Ovary (tissue), 9 donors: ENCODE results near the gene DHODH. TPM values are rescaled to one million over a fixed set of nuclear protein-coding genes. Genes with fewer than 3 reads are reported as not detected.

Source experiments
- DNase-seq, 5 donors: peaks; one replicate each; pipeline ENCODE4 v3.0.0-alpha.2; 2019 to 2020
- H3K27ac ChIP-seq, 2 donors: fragments of 200-600 bp; one replicate each; pipeline versions ENCODE4 v1.5.1 to v1.8.0; 2019 to 2022
- H3K27me3 ChIP-seq: fragments of 200-600 bp; one replicate; pipeline ENCODE4 v1.8.0; 2022
- H3K36me3 ChIP-seq: fragments of 200-600 bp; sonication (generic); one replicate; pipeline ENCODE4 v1.5.1; 2019
- H3K4me1 ChIP-seq: one replicate; pipeline ENCODE4 v1.8.1; 2013; ENCODE audit warnings: mild to moderate bottlenecking, moderate library complexity; ENCODE audit not compliant: insufficient read depth
- H3K4me3 ChIP-seq: fragments of 200-600 bp; sonication (generic); one replicate; pipeline ENCODE4 v1.5.1; 2017
- H3K9me3 ChIP-seq, 2 donors: fragments of 200-600 bp in 1 of 2; sonication (generic) in 1 of 2; one replicate each; pipeline versions ENCODE4 v1.5.1 to v1.8.1; 2013 to 2019; ENCODE audit warnings: mild to moderate bottlenecking in 1 of 2, moderate library complexity in 1 of 2
- CTCF ChIP-seq, 3 donors: fragments of 450-650 bp in 2 of 3; fragments of 200-600 bp in 1 of 3; IDR thresholded peaks; one replicate each; pipeline versions ENCODE4 v1.5.1 to v1.8.0; 2016 to 2022; ENCODE audit warnings: antibody characterized with exemption in 3 of 3, mild to moderate bottlenecking in 1 of 3
- EP300 ChIP-seq: sonication (generic); formaldehyde crosslinking; IDR thresholded peaks from one replicate; pipeline ENCODE4 v1.6.1; 2017; ENCODE audit warnings: antibody characterized with exemption
- POLR2A ChIP-seq: fragments of 450-650 bp; IDR thresholded peaks from one replicate; pipeline ENCODE4 v1.6.1; 2017; ENCODE audit warnings: antibody characterized with exemption, mild to moderate bottlenecking, moderate library complexity
- WGBS, 3 donors: extraction: QIAGEN DNeasy Blood & Tissue Kit in 1 of 3; methylation state at CpG; one replicate each; pipeline versions ENCODE4 v1.1.5 to v1.1.7; 2013 to 2017; 5-methylcytosine and 5-hydroxymethylcytosine counted together
- intact Hi-C, 4 donors: fragments of 100-400 bp; cut with DNase I; formaldehyde crosslinking; loops; one replicate each; pipeline versions ENCODE4 v1.11.0 to v1.15.1; 2022 to 2023
- polyA plus RNA-seq, 2 donors: library from polyadenylated mRNA; stranded (reverse); fragments of 200-250 nt in 1 of 2; fragments of 350-450 nt in 1 of 2; fragmentation: Illumina TruSeq in 1 of 2; extraction: RNeasy Lipid Tissue Mini Kit (QIAGEN cat#74804) in 1 of 2; gene quantifications; one replicate each; pipeline ENCODE4 v1.2.3, GENCODE V29; 2013 to 2014
- total RNA-seq, 7 donors: library from RNA; depleted of rRNA in 2 of 7; stranded (reverse); fragments of >200 nt in 2 of 7; fragmentation: NEBNext Ultra II Directional in 3 of 7; extraction: Animal tissue kit (Norgen Biotek cat#: 25700) in 3 of 7; gene quantifications; one replicate each; pipeline versions ENCODE4 v1.1.0 to v1.2.4, GENCODE V29; 2016 to 2023
- donor health status: DM: no; HTN: no; CAD: no; lungs with moderate emphysema.
- donor health status: DM: no; HTN: no; CAD: no.
- donor health status: Bipolar disorder and iron deficiency.
- donor health status: DM: yes; HTN: yes; CAD: no.
- donor health status: DM: no; HTN: no; CAD: no.
- donor health status: DM: yes; HTN: yes; CAD: no.

DHODH gene
- total and polyA plus RNA-seq, 9 donors, result 3.2 to 13.0 (median 9.4) TPM

GRCh38 chr16:72033437-72033836 lies 24.9 kb downstream of the DHODH start:
- TF ChIP-seq EP300 (no peak), CTCF (IDR thresholded peaks at IDR 0.05) (no peak), POLR2A (no peak)
- Histone ChIP-seq H3K27me3 (no peaks in the 10 kb centered on the region), H3K36me3 (no peaks in the 10 kb centered on the region), H3K4me3 (no peak overlapping the region), H3K27ac (no peak overlapping the region), H3K4me1 (no peaks in the 10 kb centered on the region), H3K9me3 (no peaks in the 10 kb centered on the region)
- DNase-seq, result no peak
- intact Hi-C loops, result no loop called here
- WGBS, 3 donors, result 63 to 77% (median 75%) methylated on average over 4 of the region's 4 CpGs

GRCh38 chr16:72036098-72036497 lies 27.6 kb downstream of the DHODH start:
- intact Hi-C loops, result no loop called here
- Histone ChIP-seq H3K36me3 (no peaks in the 10 kb centered on the region), H3K9me3 (no peaks in the 10 kb centered on the region), H3K4me1 (no peaks in the 10 kb centered on the region), H3K4me3 (no peak overlapping the region), H3K27me3 (no peaks in the 10 kb centered on the region), H3K27ac (no peak overlapping the region)
- 72 to 75% (median 73%) methylated on average over 5 of the region's 5 CpGs for WGBS, 3 donors
- no peak for DNase-seq
- TF ChIP-seq POLR2A, result no peak
- TF ChIP-seq EP300, result no peak
- no peak for TF ChIP-seq CTCF (IDR thresholded peaks at IDR 0.05)

GRCh38 chr16:72042157-72042660 lies 33.7 kb downstream of the DHODH start:
- Histone ChIP-seq H3K36me3 (no peaks in the 10 kb centered on the region), H3K4me1 (no peaks in the 10 kb centered on the region), H3K9me3 (no peaks in the 10 kb centered on the region), H3K27me3 (no peaks in the 10 kb centered on the region), H3K4me3 (no peak overlapping the region), H3K27ac (no peak overlapping the region)
- intact Hi-C loops, result no loop called here
- no peak for TF ChIP-seq EP300
- no peak for TF ChIP-seq POLR2A
- no peak for TF ChIP-seq CTCF (IDR thresholded peaks at IDR 0.05)
- DNase-seq, result no peak
- 56 to 71% (median 69%) methylated on average over 2 of the region's 2 CpGs for WGBS, 3 donors

- H3K27me3 ChIP-seq, result no peaks in the 10 kb centered on the region
- H3K9me3 ChIP-seq, result no peaks in the 10 kb centered on the region
- TF ChIP-seq CTCF (IDR thresholded peaks at IDR 0.05), result no peak
- TF ChIP-seq POLR2A, result no peak
- no peak for TF ChIP-seq EP300
- no peak overlapping the region for H3K27ac ChIP-seq
- no peak for DNase-seq
- no peak overlapping the region for H3K4me3 ChIP-seq
- no peaks in the 10 kb centered on the region for H3K36me3 ChIP-seq
- 80 to 90% (median 80%) methylated on average over 3 of the region's 3 CpGs for WGBS, 3 donors
- no peaks in the 10 kb centered on the region for H3K4me1 ChIP-seq
- intact Hi-C loops, result no loop called here
Measured at GRCh38 chr16:72043058-72043457, 34.5 kb downstream of the DHODH start.
